ENCODE data around the gene PRCD.

The PRCD gene

GRCh38 chr17:76542566-76542971 is 2.7 kb downstream of the PRCD start:
- no peak for DNase-seq

- no peak for DNase-seq
Measured at GRCh38 chr17:76542984-76543383, 3.1 kb downstream of the PRCD start.

- no peak for DNase-seq
Measured at GRCh38 chr17:76543482-76543825, 3.6 kb downstream of the PRCD start.

GRCh38 chr17:76543826-76544545 is 4.1 kb downstream of the PRCD start:
- DNase-seq: no peak

- DNase-seq: no peak
Measured at GRCh38 chr17:76544546-76545365, 4.9 kb downstream of the PRCD start.

- no peak for DNase-seq
Measured at GRCh38 chr17:76545918-76546555, 6.2 kb downstream of the PRCD start.

- DNase-seq: peak; percentile 35
Measured at GRCh38 chr17:76546556-76547182, 6.8 kb downstream of the PRCD start.

GRCh38 chr17:76547183-76547641 is 7.4 kb downstream of the PRCD start:
- DNase-seq: peak; percentile 92

- DNase-seq: no peak
Measured at GRCh38 chr17:76547642-76548202, 7.9 kb downstream of the PRCD start.

GRCh38 chr17:76548378-76549214 is 8.8 kb downstream of the PRCD start:
- no peak for DNase-seq

- DNase-seq: no peak
Measured at GRCh38 chr17:76549215-76549518, 9.3 kb downstream of the PRCD start.

GRCh38 chr17:76549539-76549938 is 9.7 kb downstream of the PRCD start:
- no peak for DNase-seq

GRCh38 chr17:76550712-76551615 is 11.1 kb downstream of the PRCD start:
- peak; percentile 58 for DNase-seq

GRCh38 chr17:76551685-76552084 is 11.8 kb downstream of the PRCD start:
- DNase-seq: no peak

GRCh38 chr17:76553178-76553908 is 13.5 kb downstream of the PRCD start:
- DNase-seq: peak; percentile 56

- no peak for DNase-seq
Measured at GRCh38 chr17:76554131-76554530, 14.3 kb downstream of the PRCD start.

- DNase-seq: peak; percentile 67
Measured at GRCh38 chr17:76556765-76557367, 17.0 kb downstream of the PRCD start.

- peak; percentile 98 for DNase-seq
Measured at GRCh38 chr17:76557368-76558197, 17.7 kb downstream of the PRCD start.

Data from hematopoietic multipotent progenitor cell treated with erythropoietin and hydrocortisone succinate and interleukin-3 and kit ligand, for 6 days (in vitro differentiated cells).